PC-3 (cell line): ENCODE measurements around the gene ZMYM2. TPM values are rescaled to one million over a fixed set of nuclear protein-coding genes. Genes with fewer than 3 reads are reported as not detected.

Experiments
- ATAC-seq: fragments of 200-7000 bp; cut with Tn5 transposase; 2 replicates; pipeline ENCODE4 v1.9.1; 2020; ENCODE audit warnings: mild to moderate bottlenecking, moderate library complexity
- BruUV-seq: library from RNA; stranded (reverse); fragments of 400-500 nt; replicated peaks from 2 replicates; lab custom pipeline; 2021; lab: Mats Ljungman, UMichigan
- CTCF ChIA-PET: fragments of 300-600 bp; sonication (Branson Sonifier 250); formaldehyde crosslinking; loops from one replicate; lab custom pipeline; 2022; ENCODE audit warnings: antibody characterized with exemption; lab: Charles Lee
- POLR2A ChIA-PET: fragments of 300-600 bp; sonication (Branson Sonifier 250); formaldehyde crosslinking; loops from one replicate; lab custom pipeline; 2022; ENCODE audit warnings: antibody characterized with exemption; ENCODE audit not compliant: unreplicated experiment; lab: Charles Lee
- DNase-seq: peaks from one replicate; pipeline ENCODE4 v3.0.0-alpha.2; 2015
- H2AFZ ChIP-seq: fragments of 300-600 bp; sonication (generic); 2 replicates; pipeline ENCODE4 v1.6.0; 2016; ENCODE audit warnings: antibody characterized with exemption, low read length
- H3F3A ChIP-seq: fragments of 300-600 bp; sonication (generic); one replicate; pipeline ENCODE4 v1.6.0; 2017; ENCODE audit warnings: antibody characterized with exemption, low read length, control low read depth, mild to moderate bottlenecking; ENCODE audit not compliant: unreplicated experiment
- H3K27ac ChIP-seq: fragments of 300-600 bp; sonication (generic); 2 replicates; pipeline ENCODE4 v1.5.1; 2016; ENCODE audit warnings: mild to moderate bottlenecking, low read length
- H3K27me3 ChIP-seq: fragments of 300-600 bp; sonication (generic); 2 replicates; pipeline ENCODE4 v1.6.1; 2016; ENCODE audit warnings: low read length, mixed read lengths
- H3K36me3 ChIP-seq: fragments of 300-600 bp; sonication (generic); 2 replicates; pipeline ENCODE4 v1.6.1; 2016; ENCODE audit warnings: low read depth, mixed run types, low read length, mixed read lengths
- H3K4me1 ChIP-seq: fragments of 300-600 bp; sonication (generic); 2 replicates; pipeline ENCODE4 v1.5.1; 2016; ENCODE audit warnings: low read length; ENCODE audit not compliant: insufficient read depth
- H3K4me2 ChIP-seq: fragments of 300-600 bp; sonication (generic); 2 replicates; pipeline ENCODE4 v1.6.0; 2016; ENCODE audit warnings: low read length
- H3K4me3 ChIP-seq: fragments of 300-600 bp; sonication (generic); 2 replicates; pipeline ENCODE4 v1.5.1; 2016; ENCODE audit warnings: mild to moderate bottlenecking, low read length, mixed read lengths
- H3K79me2 ChIP-seq: fragments of 300-600 bp; sonication (generic); 2 replicates; pipeline ENCODE4 v1.6.1; 2017; ENCODE audit warnings: low read length, mixed read lengths
- H3K9ac ChIP-seq: fragments of 300-600 bp; sonication (generic); 2 replicates; pipeline ENCODE4 v1.6.0; 2016; ENCODE audit warnings: mild to moderate bottlenecking, low read length
- H3K9me2 ChIP-seq: fragments of 300-600 bp; sonication (generic); replicated peaks from 2 replicates; pipeline ENCODE4 v1.6.1; 2016; ENCODE audit warnings: mixed run types, low read length, mixed read lengths
- H3K9me3 ChIP-seq: fragments of 300-600 bp; sonication (generic); 2 replicates; pipeline ENCODE4 v1.6.1; 2016; ENCODE audit warnings: low read length, mixed read lengths
- H4K20me1 ChIP-seq: fragments of 300-600 bp; sonication (generic); 2 replicates; pipeline ENCODE4 v1.6.1; 2016; ENCODE audit warnings: low read length, mixed read lengths
- CTCF ChIP-seq: fragments of 300-600 bp; sonication (generic); conservative IDR thresholded peaks from 2 replicates; pipeline ENCODE4 v1.5.1; 2017; ENCODE audit warnings: antibody characterized with exemption, low read depth, mild to moderate bottlenecking, low read length
- EZH2 ChIP-seq: fragments of 300-600 bp; sonication (generic); IDR thresholded peaks from one replicate; pipeline ENCODE4 v1.6.1; 2017; ENCODE audit warnings: antibody characterized with exemption, mild to moderate bottlenecking, low read length; ENCODE audit not compliant: unreplicated experiment
- EZH2phosphoT487 ChIP-seq: fragments of 300-600 bp; sonication (generic); IDR thresholded peaks from 2 replicates; pipeline ENCODE4 v1.6.1; 2018; ENCODE audit warnings: mild to moderate bottlenecking, antibody characterized with exemption, low read length, borderline replicate concordance
- intact Hi-C: fragments of 100-400 bp; cut with micrococcal nuclease; formaldehyde crosslinking; loops from 2 replicates; pipeline ENCODE4 v1.9.0; 2023
- total RNA-seq: library from RNA; depleted of rRNA; stranded (reverse); fragments of >200 nt; gene quantifications from 2 replicates; pipeline ENCODE4 v1.2.3, GENCODE V29; 2014

The ZMYM2 gene
- total RNA-seq, 1 experiment from 2014 or later: 34.7 TPM

- CTCF ChIA-PET: no interaction called here
- ATAC-seq (no peak), DNase-seq (no peak)
- Histone ChIP-seq H3F3A (no peaks in the 10 kb centered on the region), H3K9me3 (no peaks in the 10 kb centered on the region), H3K27me3 (no peaks in the 10 kb centered on the region), H3K4me2 (no peak overlapping the region), H3K79me2 (peaks cover 76% of the 10 kb centered on the region), H3K27ac (no peak overlapping the region), H3K9ac (no peak overlapping the region), H3K36me3 (peaks cover 27% of the 10 kb centered on the region), H3K4me1 (no peaks in the 10 kb centered on the region), H2AFZ (no peak overlapping the region), H3K9me2 (no peaks in the 10 kb centered on the region), H3K4me3 (no peak overlapping the region), H4K20me1 (0 out of 2 replicates have a peak, but pooled peaks cover 16% of the 10 kb centered on the region)
- no TSS peak for BruUV-seq
- intact Hi-C loops: no loop called here
- TF ChIP-seq EZH2phosphoT487: no peak
- no peak for TF ChIP-seq EZH2
- TF ChIP-seq CTCF: no peak
- POLR2A ChIA-PET: no interaction called here
These were observed 34.5 kb downstream of the ZMYM2 start for GRCh38 chr13:19993024-19993423.

- TF ChIP-seq CTCF (no peak), EZH2phosphoT487 (no peak), EZH2 (no peak)
- Histone ChIP-seq H3K27me3 (no peaks in the 10 kb centered on the region), H3K9me3 (no peaks in the 10 kb centered on the region), H3K36me3 (peaks cover 33% of the 10 kb centered on the region), H3K4me1 (no peaks in the 10 kb centered on the region), H3K79me2 (peaks cover 59% of the 10 kb centered on the region), H3K4me2 (no peak overlapping the region), H3K9me2 (no peaks in the 10 kb centered on the region), H3K4me3 (no peak overlapping the region), H2AFZ (no peak overlapping the region), H3K9ac (no peak overlapping the region), H3K27ac (no peak overlapping the region), H4K20me1 (0 out of 2 replicates have a peak, but pooled peaks cover 10% of the 10 kb centered on the region), H3F3A (no peaks in the 10 kb centered on the region)
- DNase-seq: no peak
- ChIA-PET POLR2A (no interaction called here), CTCF (no interaction called here)
- BruUV-seq: no TSS peak
- intact Hi-C loops: no loop called here
- ATAC-seq: no peak
These were observed 40.4 kb downstream of the ZMYM2 start for GRCh38 chr13:19998960-19999359.

- H3K79me2 ChIP-seq: peaks cover 59% of the 10 kb centered on the region
- H3K4me3 ChIP-seq: no peak overlapping the region
- 0 out of 2 replicates have a peak, but pooled peaks cover 10% of the 10 kb centered on the region for H4K20me1 ChIP-seq
- no peaks in the 10 kb centered on the region for H3K9me3 ChIP-seq
- TF ChIP-seq EZH2 (no peak), EZH2phosphoT487 (no peak), CTCF (no peak)
- CTCF ChIA-PET: no interaction called here
- DNase-seq: no peak
- no peaks in the 10 kb centered on the region for H3K9me2 ChIP-seq
- no peak overlapping the region for H2AFZ ChIP-seq
- H3K27me3 ChIP-seq: no peaks in the 10 kb centered on the region
- intact Hi-C loops: no loop called here
- no peaks in the 10 kb centered on the region for H3K4me1 ChIP-seq
- H3K27ac ChIP-seq: no peak overlapping the region
- no peak for ATAC-seq
- H3K4me2 ChIP-seq: no peak overlapping the region
- no peak overlapping the region for H3K9ac ChIP-seq
- no peaks in the 10 kb centered on the region for H3F3A ChIP-seq
- peaks cover 34% of the 10 kb centered on the region for H3K36me3 ChIP-seq
- BruUV-seq: no TSS peak
- POLR2A ChIA-PET: no interaction called here
These were observed 41.6 kb downstream of the ZMYM2 start for GRCh38 chr13:20000062-20000552.
